Kidney capillary endothelial cell (primary cell): Measurements from ENCODE around the gene N4BP2L1.

Experiments
- DNase-seq: peaks from one replicate; pipeline ENCODE4 v3.0.0-alpha.2; 2018; ENCODE audit warnings: low spot score

Gene N4BP2L1

GRCh38 chr13:32431361-32431760 is 3.4 kb upstream of the N4BP2L1 start:
- no peak for DNase-seq

GRCh38 chr13:32430018-32430747 is 2.3 kb upstream of the N4BP2L1 start:
- no peak for DNase-seq

- no peak for DNase-seq
Measured at GRCh38 chr13:32429433-32429909, 1.5 kb upstream of the N4BP2L1 start.

- no peak for DNase-seq
Measured at GRCh38 chr13:32428581-32429432, 877 bp upstream of the N4BP2L1 start.

- DNase-seq: no peak
Measured at GRCh38 chr13:32426990-32427851, 709 bp downstream of the N4BP2L1 start.

- DNase-seq: no peak
Measured at GRCh38 chr13:32426191-32426989, 1.5 kb downstream of the N4BP2L1 start.

GRCh38 chr13:32425158-32425557 is 2.8 kb downstream of the N4BP2L1 start:
- no peak for DNase-seq

- DNase-seq: no peak
Measured at GRCh38 chr13:32423592-32423991, 4.3 kb downstream of the N4BP2L1 start.

- DNase-seq: no peak
Measured at GRCh38 chr13:32419862-32420261, 8.1 kb downstream of the N4BP2L1 start.

- no peak for DNase-seq
Measured at GRCh38 chr13:32417995-32418394, 9.9 kb downstream of the N4BP2L1 start.

GRCh38 chr13:32415019-32415418 is 12.9 kb downstream of the N4BP2L1 start:
- DNase-seq: no peak

GRCh38 chr13:32414580-32414979 is 13.3 kb downstream of the N4BP2L1 start:
- DNase-seq: no peak

GRCh38 chr13:32413284-32413683 is 14.6 kb downstream of the N4BP2L1 start:
- DNase-seq: no peak

GRCh38 chr13:32409561-32410421 is 18.1 kb downstream of the N4BP2L1 start:
- no peak for DNase-seq

- DNase-seq: no peak
Measured at GRCh38 chr13:32409001-32409313, 19.0 kb downstream of the N4BP2L1 start.

GRCh38 chr13:32408296-32409000 is 19.5 kb downstream of the N4BP2L1 start:
- no peak for DNase-seq

- no peak for DNase-seq
Measured at GRCh38 chr13:32407854-32408253, 20.1 kb downstream of the N4BP2L1 start.

- DNase-seq: no peak
Measured at GRCh38 chr13:32403108-32403507, 24.8 kb downstream of the N4BP2L1 start.

GRCh38 chr13:32391101-32391619 is 36.8 kb downstream of the N4BP2L1 start:
- no peak for DNase-seq

- DNase-seq: no peak
Measured at GRCh38 chr13:32390484-32390883, 37.4 kb downstream of the N4BP2L1 start.
